Measurements from ENCODE around the gene MAML2. TPM values are rescaled to one million over a fixed set of nuclear protein-coding genes. Genes with fewer than 3 reads are reported as not detected.

Gene MAML2
- total and polyA plus RNA-seq, 9 of the 15 experiments (the other 6 are each of a cell fraction or from before 2014, with no cell fraction given), result 0.79 to 6.8 (median 4.8) TPM

DNA sequence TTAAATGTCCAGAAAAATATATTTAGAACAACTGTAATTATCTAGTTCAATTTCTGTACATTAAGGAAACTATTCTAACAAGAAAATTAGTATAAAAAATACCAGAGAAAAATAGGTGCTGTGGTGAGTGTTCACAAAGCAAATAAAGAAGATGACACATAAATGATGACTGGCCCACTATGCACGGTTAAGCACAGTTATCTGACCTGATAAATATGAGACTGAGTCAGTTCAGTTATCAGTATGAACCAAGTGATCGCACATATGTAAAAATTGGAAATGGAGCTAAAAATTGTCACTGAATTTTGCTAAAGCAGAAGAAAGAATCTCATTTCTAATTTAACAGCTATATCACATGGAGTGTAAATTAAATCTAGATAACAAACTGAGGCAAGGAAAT is 18.8 kb upstream of the MAML2 start (continued):
- 0 out of 4 replicates have a peak, but pooled peaks of 1 of the 2 experiments have one; percentile 5 for TF ChIP-seq RCOR1 (IDR thresholded peaks at IDR 0.05; ENCODE audit: borderline replicate concordance in 1 of 2, low read depth in 2 of 2, low read length in 2 of 2)
- no peak for TF ChIP-seq KDM4B (IDR thresholded peaks at IDR 0.05; ENCODE audit: borderline replicate concordance in 2 of 2, low read depth in 1 of 2)
- 0 out of 2 replicates have a peak, but pooled peaks have one; percentile 19 for TF ChIP-seq NBN (IDR thresholded peaks at IDR 0.05; ENCODE audit: low read depth)
- TF ChIP-seq, protein P1, sequence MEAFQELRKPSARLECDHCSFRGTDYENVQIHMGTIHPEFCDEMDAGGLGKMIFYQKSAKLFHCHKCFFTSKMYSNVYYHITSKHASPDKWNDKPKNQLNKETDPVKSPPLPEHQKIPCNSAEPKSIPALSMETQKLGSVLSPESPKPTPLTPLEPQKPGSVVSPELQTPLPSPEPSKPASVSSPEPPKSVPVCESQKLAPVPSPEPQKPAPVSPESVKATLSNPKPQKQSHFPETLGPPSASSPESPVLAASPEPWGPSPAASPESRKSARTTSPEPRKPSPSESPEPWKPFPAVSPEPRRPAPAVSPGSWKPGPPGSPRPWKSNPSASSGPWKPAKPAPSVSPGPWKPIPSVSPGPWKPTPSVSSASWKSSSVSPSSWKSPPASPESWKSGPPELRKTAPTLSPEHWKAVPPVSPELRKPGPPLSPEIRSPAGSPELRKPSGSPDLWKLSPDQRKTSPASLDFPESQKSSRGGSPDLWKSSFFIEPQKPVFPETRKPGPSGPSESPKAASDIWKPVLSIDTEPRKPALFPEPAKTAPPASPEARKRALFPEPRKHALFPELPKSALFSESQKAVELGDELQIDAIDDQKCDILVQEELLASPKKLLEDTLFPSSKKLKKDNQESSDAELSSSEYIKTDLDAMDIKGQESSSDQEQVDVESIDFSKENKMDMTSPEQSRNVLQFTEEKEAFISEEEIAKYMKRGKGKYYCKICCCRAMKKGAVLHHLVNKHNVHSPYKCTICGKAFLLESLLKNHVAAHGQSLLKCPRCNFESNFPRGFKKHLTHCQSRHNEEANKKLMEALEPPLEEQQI (IDR thresholded peaks at IDR 0.05), result peak; percentile 54; the same call in 1 of the 2 replicates
- TF ChIP-seq, protein P2, sequence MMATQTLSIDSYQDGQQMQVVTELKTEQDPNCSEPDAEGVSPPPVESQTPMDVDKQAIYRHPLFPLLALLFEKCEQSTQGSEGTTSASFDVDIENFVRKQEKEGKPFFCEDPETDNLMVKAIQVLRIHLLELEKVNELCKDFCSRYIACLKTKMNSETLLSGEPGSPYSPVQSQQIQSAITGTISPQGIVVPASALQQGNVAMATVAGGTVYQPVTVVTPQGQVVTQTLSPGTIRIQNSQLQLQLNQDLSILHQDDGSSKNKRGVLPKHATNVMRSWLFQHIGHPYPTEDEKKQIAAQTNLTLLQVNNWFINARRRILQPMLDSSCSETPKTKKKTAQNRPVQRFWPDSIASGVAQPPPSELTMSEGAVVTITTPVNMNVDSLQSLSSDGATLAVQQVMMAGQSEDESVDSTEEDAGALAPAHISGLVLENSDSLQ (IDR thresholded peaks at IDR 0.05), result peak; percentile 19; the same call in 1 of the 2 replicates
- TF ChIP-seq MAFG (tag; conservative IDR thresholded peaks at IDR 0.05), result peak; percentile 22; the same call in 1 of the 2 replicates
- peak; percentile 62 for TF ChIP-seq CBFA2T2 (conservative IDR thresholded peaks at IDR 0.05)
- TF ChIP-seq, protein P3, sequence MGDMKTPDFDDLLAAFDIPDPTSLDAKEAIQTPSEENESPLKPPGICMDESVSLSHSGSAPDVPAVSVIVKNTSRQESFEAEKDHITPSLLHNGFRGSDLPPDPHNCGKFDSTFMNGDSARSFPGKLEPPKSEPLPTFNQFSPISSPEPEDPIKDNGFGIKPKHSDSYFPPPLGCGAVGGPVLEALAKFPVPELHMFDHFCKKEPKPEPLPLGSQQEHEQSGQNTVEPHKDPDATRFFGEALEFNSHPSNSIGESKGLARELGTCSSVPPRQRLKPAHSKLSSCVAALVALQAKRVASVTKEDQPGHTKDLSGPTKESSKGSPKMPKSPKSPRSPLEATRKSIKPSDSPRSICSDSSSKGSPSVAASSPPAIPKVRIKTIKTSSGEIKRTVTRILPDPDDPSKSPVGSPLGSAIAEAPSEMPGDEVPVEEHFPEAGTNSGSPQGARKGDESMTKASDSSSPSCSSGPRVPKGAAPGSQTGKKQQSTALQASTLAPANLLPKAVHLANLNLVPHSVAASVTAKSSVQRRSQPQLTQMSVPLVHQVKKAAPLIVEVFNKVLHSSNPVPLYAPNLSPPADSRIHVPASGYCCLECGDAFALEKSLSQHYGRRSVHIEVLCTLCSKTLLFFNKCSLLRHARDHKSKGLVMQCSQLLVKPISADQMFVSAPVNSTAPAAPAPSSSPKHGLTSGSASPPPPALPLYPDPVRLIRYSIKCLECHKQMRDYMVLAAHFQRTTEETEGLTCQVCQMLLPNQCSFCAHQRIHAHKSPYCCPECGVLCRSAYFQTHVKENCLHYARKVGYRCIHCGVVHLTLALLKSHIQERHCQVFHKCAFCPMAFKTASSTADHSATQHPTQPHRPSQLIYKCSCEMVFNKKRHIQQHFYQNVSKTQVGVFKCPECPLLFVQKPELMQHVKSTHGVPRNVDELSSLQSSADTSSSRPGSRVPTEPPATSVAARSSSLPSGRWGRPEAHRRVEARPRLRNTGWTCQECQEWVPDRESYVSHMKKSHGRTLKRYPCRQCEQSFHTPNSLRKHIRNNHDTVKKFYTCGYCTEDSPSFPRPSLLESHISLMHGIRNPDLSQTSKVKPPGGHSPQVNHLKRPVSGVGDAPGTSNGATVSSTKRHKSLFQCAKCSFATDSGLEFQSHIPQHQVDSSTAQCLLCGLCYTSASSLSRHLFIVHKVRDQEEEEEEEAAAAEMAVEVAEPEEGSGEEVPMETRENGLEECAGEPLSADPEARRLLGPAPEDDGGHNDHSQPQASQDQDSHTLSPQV (IDR thresholded peaks at IDR 0.05), result peak; percentile 32; the same call in 1 of the 2 replicates
- TF ChIP-seq, protein P4, sequence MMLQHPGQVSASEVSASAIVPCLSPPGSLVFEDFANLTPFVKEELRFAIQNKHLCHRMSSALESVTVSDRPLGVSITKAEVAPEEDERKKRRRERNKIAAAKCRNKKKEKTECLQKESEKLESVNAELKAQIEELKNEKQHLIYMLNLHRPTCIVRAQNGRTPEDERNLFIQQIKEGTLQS (IDR thresholded peaks at IDR 0.05), result peak; percentile 89
- TF ChIP-seq, protein P4 (CRISPR knock-in tag; conservative IDR thresholded peaks at IDR 0.05), result no peak
- TF ChIP-seq SMARCA4 (IDR thresholded peaks at IDR 0.05), result peak; percentile 90
- TF ChIP-seq SMAD1 (IDR thresholded peaks at IDR 0.05; ENCODE audit: low read depth, low read length, partially characterized antibody), result no peak
- TF ChIP-seq NCOR1 (IDR thresholded peaks at IDR 0.05), result peak; percentile 58
- TF ChIP-seq SMARCE1 (IDR thresholded peaks at IDR 0.05), result peak; percentile 93
- 0 out of 2 replicates have a peak, but pooled peaks have one; percentile 20 for TF ChIP-seq POLR2AphosphoS5 (IDR thresholded peaks at IDR 0.05; ENCODE audit: control insufficient read depth, insufficient read depth, low read depth, low read length)
- TF ChIP-seq HMG20A (CRISPR knock-in tag; conservative IDR thresholded peaks at IDR 0.05), result no peak
- peak; percentile 93 for TF ChIP-seq JUND (IDR thresholded peaks at IDR 0.05; ENCODE audit: borderline replicate concordance, low read depth, low read length)
- TF ChIP-seq JUND (tag; IDR thresholded peaks at IDR 0.05; ENCODE audit: borderline replicate concordance, low read depth, low read length), result peak; percentile 92; the same call in 2 of the 3 replicates
- TF ChIP-seq, protein P5, sequence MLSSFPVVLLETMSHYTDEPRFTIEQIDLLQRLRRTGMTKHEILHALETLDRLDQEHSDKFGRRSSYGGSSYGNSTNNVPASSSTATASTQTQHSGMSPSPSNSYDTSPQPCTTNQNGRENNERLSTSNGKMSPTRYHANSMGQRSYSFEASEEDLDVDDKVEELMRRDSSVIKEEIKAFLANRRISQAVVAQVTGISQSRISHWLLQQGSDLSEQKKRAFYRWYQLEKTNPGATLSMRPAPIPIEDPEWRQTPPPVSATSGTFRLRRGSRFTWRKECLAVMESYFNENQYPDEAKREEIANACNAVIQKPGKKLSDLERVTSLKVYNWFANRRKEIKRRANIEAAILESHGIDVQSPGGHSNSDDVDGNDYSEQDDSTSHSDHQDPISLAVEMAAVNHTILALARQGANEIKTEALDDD (IDR thresholded peaks at IDR 0.05), result peak; percentile 79

Measured in K562 (cell line).